PC-3 (cell line): ENCODE results near the gene TMPRSS11E. TPM values are rescaled to one million over a fixed set of nuclear protein-coding genes. Genes with fewer than 3 reads are reported as not detected.

Source experiments
- ATAC-seq: fragments of 200-7000 bp; cut with Tn5 transposase; 2 replicates; pipeline ENCODE4 v1.9.1; 2020; ENCODE audit warnings: mild to moderate bottlenecking, moderate library complexity
- BruUV-seq: library from RNA; stranded (reverse); fragments of 400-500 nt; replicated peaks from 2 replicates; lab custom pipeline; 2021; lab: Mats Ljungman, UMichigan
- CTCF ChIA-PET: fragments of 300-600 bp; sonication (Branson Sonifier 250); formaldehyde crosslinking; loops from one replicate; lab custom pipeline; 2022; ENCODE audit warnings: antibody characterized with exemption; lab: Charles Lee
- POLR2A ChIA-PET: fragments of 300-600 bp; sonication (Branson Sonifier 250); formaldehyde crosslinking; loops from one replicate; lab custom pipeline; 2022; ENCODE audit warnings: antibody characterized with exemption; ENCODE audit not compliant: unreplicated experiment; lab: Charles Lee
- DNase-seq: peaks from one replicate; pipeline ENCODE4 v3.0.0-alpha.2; 2015
- H2AFZ ChIP-seq: fragments of 300-600 bp; sonication (generic); 2 replicates; pipeline ENCODE4 v1.6.0; 2016; ENCODE audit warnings: antibody characterized with exemption, low read length
- H3F3A ChIP-seq: fragments of 300-600 bp; sonication (generic); one replicate; pipeline ENCODE4 v1.6.0; 2017; ENCODE audit warnings: antibody characterized with exemption, low read length, control low read depth, mild to moderate bottlenecking; ENCODE audit not compliant: unreplicated experiment
- H3K27ac ChIP-seq: fragments of 300-600 bp; sonication (generic); 2 replicates; pipeline ENCODE4 v1.5.1; 2016; ENCODE audit warnings: mild to moderate bottlenecking, low read length
- H3K27me3 ChIP-seq: fragments of 300-600 bp; sonication (generic); 2 replicates; pipeline ENCODE4 v1.6.1; 2016; ENCODE audit warnings: low read length, mixed read lengths
- H3K36me3 ChIP-seq: fragments of 300-600 bp; sonication (generic); 2 replicates; pipeline ENCODE4 v1.6.1; 2016; ENCODE audit warnings: low read depth, mixed run types, low read length, mixed read lengths
- H3K4me1 ChIP-seq: fragments of 300-600 bp; sonication (generic); 2 replicates; pipeline ENCODE4 v1.5.1; 2016; ENCODE audit warnings: low read length; ENCODE audit not compliant: insufficient read depth
- H3K4me2 ChIP-seq: fragments of 300-600 bp; sonication (generic); 2 replicates; pipeline ENCODE4 v1.6.0; 2016; ENCODE audit warnings: low read length
- H3K4me3 ChIP-seq: fragments of 300-600 bp; sonication (generic); 2 replicates; pipeline ENCODE4 v1.5.1; 2016; ENCODE audit warnings: mild to moderate bottlenecking, low read length, mixed read lengths
- H3K79me2 ChIP-seq: fragments of 300-600 bp; sonication (generic); 2 replicates; pipeline ENCODE4 v1.6.1; 2017; ENCODE audit warnings: low read length, mixed read lengths
- H3K9ac ChIP-seq: fragments of 300-600 bp; sonication (generic); 2 replicates; pipeline ENCODE4 v1.6.0; 2016; ENCODE audit warnings: mild to moderate bottlenecking, low read length
- H3K9me2 ChIP-seq: fragments of 300-600 bp; sonication (generic); replicated peaks from 2 replicates; pipeline ENCODE4 v1.6.1; 2016; ENCODE audit warnings: mixed run types, low read length, mixed read lengths
- H3K9me3 ChIP-seq: fragments of 300-600 bp; sonication (generic); 2 replicates; pipeline ENCODE4 v1.6.1; 2016; ENCODE audit warnings: low read length, mixed read lengths
- H4K20me1 ChIP-seq: fragments of 300-600 bp; sonication (generic); 2 replicates; pipeline ENCODE4 v1.6.1; 2016; ENCODE audit warnings: low read length, mixed read lengths
- EZH2 ChIP-seq: fragments of 300-600 bp; sonication (generic); IDR thresholded peaks from one replicate; pipeline ENCODE4 v1.6.1; 2017; ENCODE audit warnings: antibody characterized with exemption, mild to moderate bottlenecking, low read length; ENCODE audit not compliant: unreplicated experiment
- EZH2phosphoT487 ChIP-seq: fragments of 300-600 bp; sonication (generic); IDR thresholded peaks from 2 replicates; pipeline ENCODE4 v1.6.1; 2018; ENCODE audit warnings: mild to moderate bottlenecking, antibody characterized with exemption, low read length, borderline replicate concordance
- intact Hi-C: fragments of 100-400 bp; cut with micrococcal nuclease; formaldehyde crosslinking; loops from 2 replicates; pipeline ENCODE4 v1.9.0; 2023
- total RNA-seq: library from RNA; depleted of rRNA; stranded (reverse); fragments of >200 nt; gene quantifications from 2 replicates; pipeline ENCODE4 v1.2.3, GENCODE V29; 2014
- TF ChIP-seq, protein P1 (sequence below): fragments of 300-600 bp; sonication (generic); conservative IDR thresholded peaks from 2 replicates; pipeline ENCODE4 v1.5.1; 2017; ENCODE audit warnings: antibody characterized with exemption, low read depth, mild to moderate bottlenecking, low read length

Gene TMPRSS11E
- total RNA-seq, 1 experiment from 2014 or later: not detected

DNA sequence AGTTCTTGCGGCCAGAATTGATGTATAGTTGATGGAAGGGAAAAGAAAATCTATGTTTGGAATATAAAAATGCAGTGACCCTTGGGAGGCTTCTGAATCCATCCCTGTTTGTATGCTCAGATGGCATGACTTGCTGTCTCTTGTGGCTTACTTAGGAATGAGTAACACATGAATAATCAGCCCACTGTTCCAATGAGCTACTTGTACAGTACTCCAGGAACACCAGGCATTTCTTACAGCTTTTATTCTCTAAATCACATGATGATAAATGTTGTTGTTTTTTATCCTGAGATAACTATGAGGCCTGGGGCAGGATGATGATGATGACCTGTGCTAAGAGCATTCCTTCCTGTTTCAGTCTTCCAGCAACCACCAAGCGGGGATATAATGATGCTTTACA is 18.9 kb downstream of the TMPRSS11E start:
- Histone ChIP-seq H4K20me1 (no peaks in the 10 kb centered on the region), H3K36me3 (no peaks in the 10 kb centered on the region), H3K4me2 (peak overlapping the region; percentile 68), H3K79me2 (no peaks in the 10 kb centered on the region), H2AFZ (no peak overlapping the region), H3K9ac (no peak overlapping the region), H3F3A (peaks cover 5% of the 10 kb centered on the region), H3K4me1 (peaks cover 55% of the 10 kb centered on the region), H3K27me3 (no peaks in the 10 kb centered on the region), H3K27ac (peak overlapping the region; percentile 74), H3K9me2 (no peaks in the 10 kb centered on the region), H3K4me3 (peak overlapping the region; percentile 22; the same call in 1 of the 2 replicates), H3K9me3 (no peaks in the 10 kb centered on the region)
- no TSS peak for BruUV-seq
- ChIA-PET POLR2A (interaction anchor here (0.6 kb wide), 2 partner anchors 19 to 190 kb away, joined by 3 to 8 read pairs; partner anchors contain the start of gene TMPRSS11E), CTCF (interaction anchor here (0.6 kb wide), 1 partner anchor 90 kb away, joined by 5 read pairs; no protein-coding TSS in a partner anchor)
- intact Hi-C loops: no loop called here
- no peak for TF ChIP-seq EZH2
- TF ChIP-seq, protein P1, sequence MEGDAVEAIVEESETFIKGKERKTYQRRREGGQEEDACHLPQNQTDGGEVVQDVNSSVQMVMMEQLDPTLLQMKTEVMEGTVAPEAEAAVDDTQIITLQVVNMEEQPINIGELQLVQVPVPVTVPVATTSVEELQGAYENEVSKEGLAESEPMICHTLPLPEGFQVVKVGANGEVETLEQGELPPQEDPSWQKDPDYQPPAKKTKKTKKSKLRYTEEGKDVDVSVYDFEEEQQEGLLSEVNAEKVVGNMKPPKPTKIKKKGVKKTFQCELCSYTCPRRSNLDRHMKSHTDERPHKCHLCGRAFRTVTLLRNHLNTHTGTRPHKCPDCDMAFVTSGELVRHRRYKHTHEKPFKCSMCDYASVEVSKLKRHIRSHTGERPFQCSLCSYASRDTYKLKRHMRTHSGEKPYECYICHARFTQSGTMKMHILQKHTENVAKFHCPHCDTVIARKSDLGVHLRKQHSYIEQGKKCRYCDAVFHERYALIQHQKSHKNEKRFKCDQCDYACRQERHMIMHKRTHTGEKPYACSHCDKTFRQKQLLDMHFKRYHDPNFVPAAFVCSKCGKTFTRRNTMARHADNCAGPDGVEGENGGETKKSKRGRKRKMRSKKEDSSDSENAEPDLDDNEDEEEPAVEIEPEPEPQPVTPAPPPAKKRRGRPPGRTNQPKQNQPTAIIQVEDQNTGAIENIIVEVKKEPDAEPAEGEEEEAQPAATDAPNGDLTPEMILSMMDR: no peak
- ATAC-seq: peak; percentile 75
- DNase-seq: peak; percentile 90

DNA sequence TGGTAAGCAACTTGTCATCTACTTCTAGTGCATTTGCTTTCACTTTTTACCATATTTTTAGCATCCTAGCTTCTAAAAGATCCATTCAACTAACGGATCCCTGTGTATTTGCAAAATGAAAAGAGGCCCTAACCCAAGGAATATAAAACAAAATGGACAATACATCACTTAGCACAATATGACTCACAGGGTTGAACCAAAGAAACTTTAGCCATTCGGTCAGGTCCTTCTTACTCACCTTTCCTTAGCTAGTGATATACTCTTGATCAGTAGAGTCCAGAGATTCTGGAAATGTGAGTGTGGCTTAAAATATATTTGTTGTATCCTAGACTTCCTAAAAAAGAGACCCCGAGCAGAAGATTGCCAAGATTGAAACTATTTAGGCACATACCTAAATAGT is 19.5 kb downstream of the TMPRSS11E start:
- Histone ChIP-seq H3K27ac (peak overlapping the region; percentile 74), H3K9me3 (no peaks in the 10 kb centered on the region), H3K4me2 (peak overlapping the region; percentile 57), H3K79me2 (no peaks in the 10 kb centered on the region), H3K4me3 (peak overlapping the region; percentile 22; the same call in 1 of the 2 replicates), H4K20me1 (no peaks in the 10 kb centered on the region), H3K9ac (no peak overlapping the region), H3K36me3 (no peaks in the 10 kb centered on the region), H3K9me2 (no peaks in the 10 kb centered on the region), H3K4me1 (peaks cover 54% of the 10 kb centered on the region), H2AFZ (no peak overlapping the region), H3K27me3 (no peaks in the 10 kb centered on the region), H3F3A (peaks cover 5% of the 10 kb centered on the region)
- CTCF ChIA-PET: interaction anchor here (0.6 kb wide), 1 partner anchor 90 kb away, joined by 5 read pairs; no protein-coding TSS in a partner anchor
- peak; percentile 13; the same call in 1 of the 2 replicates for ATAC-seq
- no TSS peak for BruUV-seq
- intact Hi-C loops: no loop called here
- DNase-seq: peak; percentile 60
- TF ChIP-seq EZH2phosphoT487 (no peak), EZH2 (no peak)
- TF ChIP-seq, protein P1: no peak
- POLR2A ChIA-PET: no interaction called here

- Histone ChIP-seq H2AFZ (no peak overlapping the region), H3K4me2 (no peak overlapping the region), H4K20me1 (no peaks in the 10 kb centered on the region), H3K9me2 (no peaks in the 10 kb centered on the region), H3K4me1 (peaks cover 30% of the 10 kb centered on the region), H3K79me2 (no peaks in the 10 kb centered on the region), H3K36me3 (no peaks in the 10 kb centered on the region), H3K9ac (no peak overlapping the region), H3K27ac (no peak overlapping the region), H3K9me3 (no peaks in the 10 kb centered on the region), H3F3A (peaks cover 5% of the 10 kb centered on the region), H3K27me3 (no peaks in the 10 kb centered on the region), H3K4me3 (no peak overlapping the region)
- BruUV-seq: no TSS peak
- DNase-seq (no peak), ATAC-seq (no peak)
- intact Hi-C loops: no loop called here
- TF ChIP-seq EZH2phosphoT487 (no peak), EZH2 (no peak)
- TF ChIP-seq, protein P1: no peak
- CTCF ChIA-PET: no interaction called here
- POLR2A ChIA-PET: no interaction called here
These were observed 22.2 kb downstream of the TMPRSS11E start for GRCh38 chr4:68469482-68469881.
